ENCODE measurements around the gene MTIF2.
A peak's percentile ranks its signal among the peaks of the same experiment; 100 is the strongest.

MTIF2 gene

GRCh38 chr2:55268907-55269644 lies at the start of gene MTIF2:
TSS of gene MTIF2 (minus strand) at chr2:55269231. CDS start at chr2:55263858, 5,373 bp downstream.
- Histone ChIP-seq H3K4me3 (ENCODE audit: low read depth, low read length) (peak within 1 kb of the TSS; percentile 69), H3K27me3 (replicated peaks) (no peaks in the 10 kb centered on the region), H3K36me3 (replicated peaks) (no peaks in the 10 kb centered on the region), H3K27ac (peak within 1 kb of the TSS; percentile 55)
- peak; percentile 93 for DNase-seq
- peak; percentile 14 for TF ChIP-seq CTCF (IDR thresholded peaks at IDR 0.05; ENCODE audit: low read depth, low read length, missing control alignments)
- in situ Hi-C loops (cut with HindIII; ENCODE audit: low pct_ligation_motif_present, low sequenced_read_pairs): no loop called here

- DNase-seq: no peak
- Histone ChIP-seq H3K27ac (no peak overlapping the region), H3K4me3 (ENCODE audit: low read depth, low read length) (no peak overlapping the region), H3K36me3 (replicated peaks) (peaks cover 5% of the 10 kb centered on the region), H3K27me3 (replicated peaks) (no peaks in the 10 kb centered on the region)
- no peak for TF ChIP-seq CTCF (IDR thresholded peaks at IDR 0.05; ENCODE audit: low read depth, low read length, missing control alignments)
- in situ Hi-C loops (cut with HindIII; ENCODE audit: low pct_ligation_motif_present, low sequenced_read_pairs): no loop called here
Observed at GRCh38 chr2:55314985-55315384, 46.0 kb upstream of the MTIF2 start.

GRCh38 chr2:55311444-55311870 lies 42.4 kb upstream of the MTIF2 start:
- H3K27me3 ChIP-seq (replicated peaks): no peaks in the 10 kb centered on the region
- TF ChIP-seq CTCF (IDR thresholded peaks at IDR 0.05; ENCODE audit: low read depth, low read length, missing control alignments): peak; percentile 49
- peak; percentile 23 for DNase-seq
- in situ Hi-C loops (cut with HindIII; ENCODE audit: low pct_ligation_motif_present, low sequenced_read_pairs): no loop called here
- no peak overlapping the region for H3K27ac ChIP-seq
- no peak overlapping the region for H3K4me3 ChIP-seq (ENCODE audit: low read depth, low read length)
- H3K36me3 ChIP-seq (replicated peaks): peaks cover 5% of the 10 kb centered on the region

- Histone ChIP-seq H3K27me3 (replicated peaks) (no peaks in the 10 kb centered on the region), H3K36me3 (replicated peaks) (peaks cover 3% of the 10 kb centered on the region), H3K4me3 (ENCODE audit: low read depth, low read length) (no peak overlapping the region), H3K27ac (no peak overlapping the region)
- in situ Hi-C loops (cut with HindIII; ENCODE audit: low pct_ligation_motif_present, low sequenced_read_pairs): no loop called here
- peak; percentile 67 for DNase-seq
- no peak for TF ChIP-seq CTCF (IDR thresholded peaks at IDR 0.05; ENCODE audit: low read depth, low read length, missing control alignments)
Observed at GRCh38 chr2:55309446-55309845, 40.4 kb upstream of the MTIF2 start.

GRCh38 chr2:55302241-55302640 lies 33.2 kb upstream of the MTIF2 start:
- Histone ChIP-seq H3K27ac (no peak overlapping the region), H3K27me3 (replicated peaks) (no peaks in the 10 kb centered on the region), H3K4me3 (ENCODE audit: low read depth, low read length) (no peak overlapping the region), H3K36me3 (replicated peaks) (peaks cover 10% of the 10 kb centered on the region)
- in situ Hi-C loops (cut with HindIII; ENCODE audit: low pct_ligation_motif_present, low sequenced_read_pairs): no loop called here
- DNase-seq: no peak
- TF ChIP-seq CTCF (IDR thresholded peaks at IDR 0.05; ENCODE audit: low read depth, low read length, missing control alignments): no peak

- no peak overlapping the region for H3K27ac ChIP-seq
- DNase-seq: no peak
- in situ Hi-C loops (cut with HindIII; ENCODE audit: low pct_ligation_motif_present, low sequenced_read_pairs): no loop called here
- TF ChIP-seq CTCF (IDR thresholded peaks at IDR 0.05; ENCODE audit: low read depth, low read length, missing control alignments): no peak
- H3K4me3 ChIP-seq (ENCODE audit: low read depth, low read length): no peak overlapping the region
- H3K27me3 ChIP-seq (replicated peaks): no peaks in the 10 kb centered on the region
- peaks cover 10% of the 10 kb centered on the region for H3K36me3 ChIP-seq (replicated peaks)
Observed at GRCh38 chr2:55301277-55301676, 32.2 kb upstream of the MTIF2 start.
